ENCODE data around the gene CD47.

- TF ChIP-seq POLR2A (IDR thresholded peaks at IDR 0.05): no peak
- TF ChIP-seq CTCF (IDR thresholded peaks at IDR 0.05): no peak
Measured at GRCh38 chr3:108099244-108099643, 8.4 kb upstream of the CD47 start.

Measured in stomach (tissue), 4 donors.